ENCODE data around the gene ITFG2. TPM values are rescaled to one million over a fixed set of nuclear protein-coding genes. Genes with fewer than 3 reads are reported as not detected.

The ITFG2 gene
- polyA plus RNA-seq, 1 donor, result 42.7 TPM

DNA sequence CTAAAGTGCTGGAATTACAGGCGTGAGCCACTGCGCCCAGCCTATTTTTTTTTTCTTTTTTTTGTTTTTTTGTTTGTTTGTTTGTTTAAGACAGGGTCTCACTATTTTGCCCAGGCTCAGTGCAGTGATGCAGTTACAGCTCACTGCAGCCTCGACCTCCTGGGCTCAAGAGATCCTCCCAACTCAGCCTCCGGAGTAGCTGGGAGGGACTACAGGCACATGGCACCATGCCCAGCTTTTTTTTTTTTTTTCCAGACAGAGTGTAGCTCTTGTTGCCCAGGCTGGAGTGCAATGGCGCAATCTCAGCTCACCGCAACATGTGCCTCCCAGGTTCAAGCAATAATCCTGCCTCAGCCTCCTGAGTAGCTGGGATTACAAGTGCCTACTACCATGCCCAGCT, 5.8 kb upstream of the ITFG2 start:
- H3K36me3 ChIP-seq (ENCODE audit: control insufficient read depth, insufficient read depth, low read length), result peaks cover 27% of the 10 kb centered on the region
- no peak for DNase-seq
- no CpG with 5 or more reads among the region's 6 CpGs for WGBS (ENCODE audit: insufficient coverage, low lambda C conversion rate)
- H3K27ac ChIP-seq (ENCODE audit: low read length), result no peak overlapping the region
- no peak overlapping the region for H3K4me3 ChIP-seq (ENCODE audit: low read length)
- peaks cover 3% of the 10 kb centered on the region for H3K4me1 ChIP-seq (ENCODE audit: control insufficient read depth, insufficient read depth, low read length)
- H3K27me3 ChIP-seq (ENCODE audit: control insufficient read depth, insufficient read depth, low read length), result no peaks in the 10 kb centered on the region
- H3K9me3 ChIP-seq (ENCODE audit: control insufficient read depth, low read depth, low read length), result no peaks in the 10 kb centered on the region

DNA sequence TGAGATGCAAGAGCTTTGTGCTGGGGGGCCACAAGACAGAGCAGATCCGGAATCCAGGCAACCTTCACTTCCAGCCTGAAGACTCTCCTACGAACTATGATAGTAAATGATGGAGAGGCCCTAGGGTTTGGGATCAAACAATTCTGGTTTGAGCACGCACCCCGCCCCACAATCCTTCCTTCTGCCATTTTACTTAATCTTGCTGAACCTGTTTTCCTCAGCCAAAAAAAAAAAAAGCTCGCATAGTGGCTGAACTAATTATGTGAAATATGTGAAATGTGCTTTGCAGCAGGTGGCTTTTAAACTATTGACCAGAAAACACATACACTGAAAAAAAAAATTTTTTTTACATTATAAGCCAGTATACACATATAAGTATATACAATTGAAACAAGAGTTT, 667 bp upstream of the ITFG2 start:
- H3K9me3 ChIP-seq (ENCODE audit: control insufficient read depth, low read depth, low read length), result no peaks in the 10 kb centered on the region
- no peaks in the 10 kb centered on the region for H3K4me1 ChIP-seq (ENCODE audit: control insufficient read depth, insufficient read depth, low read length)
- no CpG with 5 or more reads among the region's 5 CpGs for WGBS (ENCODE audit: insufficient coverage, low lambda C conversion rate)
- DNase-seq, result peak in 1 of 2 donors; percentile 28
- H3K36me3 ChIP-seq (ENCODE audit: control insufficient read depth, insufficient read depth, low read length), result peaks cover 7% of the 10 kb centered on the region
- no peaks in the 10 kb centered on the region for H3K27me3 ChIP-seq (ENCODE audit: control insufficient read depth, insufficient read depth, low read length)
- peak overlapping the region; percentile 35 for H3K27ac ChIP-seq (ENCODE audit: low read length)
- H3K4me3 ChIP-seq (ENCODE audit: low read length), result peak overlapping the region; percentile 59

DNA sequence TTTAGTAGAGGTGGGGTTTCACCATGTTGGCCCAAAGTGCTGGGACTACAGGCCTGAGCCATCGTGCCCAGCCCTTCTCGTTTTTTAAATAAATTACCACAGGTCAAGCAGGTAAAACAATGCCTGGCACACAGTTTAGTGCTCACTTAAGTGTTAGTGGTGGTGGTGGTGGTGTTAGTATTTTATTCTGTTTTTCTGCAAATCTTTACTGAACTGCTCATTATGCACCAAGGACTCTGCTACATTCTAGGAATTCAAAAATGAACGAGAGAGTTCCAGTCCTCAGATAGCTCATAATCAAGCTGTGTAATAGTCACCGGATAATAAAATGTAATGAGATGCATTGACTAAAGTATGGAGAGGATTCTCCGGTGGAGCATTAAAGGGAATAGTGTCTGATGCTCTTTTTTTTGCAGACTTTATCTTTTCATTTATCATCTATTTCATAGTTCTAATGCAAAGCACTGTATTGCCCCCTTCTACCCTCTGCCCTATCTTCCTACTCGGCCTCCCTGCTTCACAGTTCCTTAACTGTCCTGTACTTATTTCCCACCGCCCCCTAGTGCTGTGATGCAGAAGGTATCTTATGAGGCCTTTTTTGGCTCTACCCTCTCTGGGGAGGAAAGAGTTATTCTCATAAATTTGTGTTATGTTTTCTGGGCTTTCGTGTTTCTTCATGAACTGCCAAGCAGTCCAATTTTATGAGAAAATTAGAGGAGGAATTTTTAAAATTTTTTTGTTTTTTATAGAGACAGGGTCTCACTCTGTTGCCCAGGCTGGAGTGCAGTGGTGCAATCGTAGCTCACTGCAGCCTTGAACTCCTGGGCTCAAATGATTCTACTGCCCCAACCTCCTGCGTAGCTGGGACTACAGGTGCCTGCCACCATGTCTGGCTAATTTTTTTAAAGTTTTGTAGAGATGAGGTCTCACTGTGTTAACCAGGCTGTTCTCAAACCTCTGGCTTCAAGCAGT, 1.0 kb downstream of the ITFG2 start:
- 0% methylated on average over 2 of the region's 10 CpGs for WGBS (ENCODE audit: insufficient coverage, low lambda C conversion rate)
- peak overlapping the region; percentile 59 for H3K4me3 ChIP-seq (ENCODE audit: low read length)

DNA sequence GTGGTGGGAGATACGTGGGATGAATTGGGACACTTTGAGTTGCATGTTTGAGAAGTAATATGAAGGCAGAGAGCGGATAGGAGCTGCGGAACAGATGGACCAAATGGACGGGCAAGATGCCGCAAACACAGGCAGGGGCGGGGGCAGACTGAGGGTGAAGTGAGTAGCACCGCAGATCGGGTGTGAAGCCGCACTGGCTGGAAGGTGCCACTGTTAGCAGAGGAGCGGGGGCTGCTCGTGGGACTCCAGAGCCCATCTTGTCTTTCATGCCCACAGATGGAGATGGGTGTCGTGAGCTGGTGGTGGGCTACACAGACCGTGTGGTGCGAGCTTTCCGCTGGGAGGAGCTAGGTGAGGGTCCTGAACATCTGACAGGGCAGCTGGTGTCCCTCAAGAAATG, 7.3 kb downstream of the ITFG2 start:
- Histone ChIP-seq H3K27ac (ENCODE audit: low read length) (no peak overlapping the region), H3K36me3 (ENCODE audit: control insufficient read depth, insufficient read depth, low read length) (peaks cover 80% of the 10 kb centered on the region), H3K4me3 (ENCODE audit: low read length) (no peak overlapping the region), H3K4me1 (ENCODE audit: control insufficient read depth, insufficient read depth, low read length) (no peaks in the 10 kb centered on the region), H3K27me3 (ENCODE audit: control insufficient read depth, insufficient read depth, low read length) (no peaks in the 10 kb centered on the region), H3K9me3 (ENCODE audit: control insufficient read depth, low read depth, low read length) (no peaks in the 10 kb centered on the region)
- WGBS (ENCODE audit: insufficient coverage, low lambda C conversion rate), result 90% methylated on average over 2 of the region's 15 CpGs
- no peak for DNase-seq

More for the DNA sequence above, 1.0 kb downstream of the ITFG2 start:
- Histone ChIP-seq H3K36me3 (ENCODE audit: control insufficient read depth, insufficient read depth, low read length) (peaks cover 23% of the 10 kb centered on the region), H3K27me3 (ENCODE audit: control insufficient read depth, insufficient read depth, low read length) (no peaks in the 10 kb centered on the region), H3K9me3 (ENCODE audit: control insufficient read depth, low read depth, low read length) (no peaks in the 10 kb centered on the region), H3K4me1 (ENCODE audit: control insufficient read depth, insufficient read depth, low read length) (no peaks in the 10 kb centered on the region), H3K27ac (ENCODE audit: low read length) (peak overlapping the region; percentile 86)
- peak; percentile 47 to 55 for DNase-seq

DNA sequence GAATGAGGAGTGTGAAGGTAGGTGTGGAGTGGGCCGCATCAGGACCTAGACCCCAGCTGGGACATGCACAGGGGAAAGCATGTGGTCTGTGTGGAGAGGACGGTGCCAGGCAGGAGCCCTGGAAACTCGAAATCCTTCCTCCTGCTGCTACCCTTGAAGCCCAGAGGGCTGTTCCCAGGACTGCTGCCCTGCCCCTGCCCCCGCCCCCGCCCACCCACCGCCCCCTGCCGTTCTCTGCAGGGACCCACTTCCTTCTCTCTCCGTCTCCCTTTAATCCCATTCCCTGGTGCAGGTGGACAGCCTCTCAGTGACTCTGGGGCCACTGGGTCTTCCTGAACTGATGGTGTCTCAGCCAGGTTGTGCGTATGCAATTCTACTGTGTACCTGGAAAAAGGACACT, 8.0 kb downstream of the ITFG2 start:
- H3K27me3 ChIP-seq (ENCODE audit: control insufficient read depth, insufficient read depth, low read length), result no peaks in the 10 kb centered on the region
- H3K9me3 ChIP-seq (ENCODE audit: control insufficient read depth, low read depth, low read length), result no peaks in the 10 kb centered on the region
- WGBS (ENCODE audit: insufficient coverage, low lambda C conversion rate), result no CpG with 5 or more reads among the region's 9 CpGs
- H3K4me3 ChIP-seq (ENCODE audit: low read length), result no peak overlapping the region
- H3K36me3 ChIP-seq (ENCODE audit: control insufficient read depth, insufficient read depth, low read length), result peaks cover 81% of the 10 kb centered on the region
- H3K27ac ChIP-seq (ENCODE audit: low read length), result no peak overlapping the region
- DNase-seq, result no peak
- H3K4me1 ChIP-seq (ENCODE audit: control insufficient read depth, insufficient read depth, low read length), result no peaks in the 10 kb centered on the region

DNA sequence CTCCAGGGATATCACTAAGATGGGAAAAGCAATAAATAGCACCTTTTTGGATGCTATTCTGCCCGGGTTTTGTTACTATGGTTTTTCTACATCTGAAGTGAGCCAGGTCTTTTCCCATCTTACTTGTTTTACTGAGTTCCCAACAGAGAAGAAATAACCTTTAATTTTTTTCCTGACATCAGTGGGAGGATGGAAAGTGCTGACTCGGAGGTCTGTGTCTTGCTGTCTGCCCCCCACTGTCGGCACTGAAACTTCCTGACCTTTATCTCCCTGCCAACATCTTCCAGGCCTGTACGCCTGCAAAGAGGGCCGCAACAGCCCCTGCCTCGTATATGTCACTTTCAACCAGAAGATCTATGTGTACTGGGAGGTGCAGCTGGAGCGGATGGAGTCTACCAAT, 11.0 kb downstream of the ITFG2 start:
- H3K9me3 ChIP-seq (ENCODE audit: control insufficient read depth, low read depth, low read length), result no peaks in the 10 kb centered on the region
- H3K36me3 ChIP-seq (ENCODE audit: control insufficient read depth, insufficient read depth, low read length), result peaks cover 93% of the 10 kb centered on the region
- H3K27ac ChIP-seq (ENCODE audit: low read length), result no peak overlapping the region
- H3K27me3 ChIP-seq (ENCODE audit: control insufficient read depth, insufficient read depth, low read length), result no peaks in the 10 kb centered on the region
- no peak overlapping the region for H3K4me3 ChIP-seq (ENCODE audit: low read length)
- no peak for DNase-seq
- no peaks in the 10 kb centered on the region for H3K4me1 ChIP-seq (ENCODE audit: control insufficient read depth, insufficient read depth, low read length)
- WGBS (ENCODE audit: insufficient coverage, low lambda C conversion rate), result no CpG with 5 or more reads among the region's 7 CpGs

DNA sequence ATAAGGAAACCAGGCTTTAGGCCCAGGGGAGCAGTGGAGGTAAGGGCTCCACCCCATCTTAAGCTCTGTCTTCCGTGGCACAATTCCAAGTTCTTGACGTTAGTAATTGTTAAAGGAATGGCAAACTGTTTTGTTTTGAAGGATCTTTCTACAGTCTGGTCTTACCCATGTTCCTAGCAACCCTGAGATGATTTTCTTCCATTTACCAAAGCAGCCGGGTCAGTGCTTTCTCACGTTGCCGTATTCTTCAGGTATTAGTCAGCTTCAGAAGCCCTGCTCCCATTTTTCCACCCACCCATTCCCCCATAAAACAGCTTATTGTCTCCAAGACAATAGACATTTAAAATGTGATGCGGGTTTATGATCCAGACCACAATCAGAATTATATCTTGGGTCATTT, 12.1 kb downstream of the ITFG2 start:
- no peak for DNase-seq
- Histone ChIP-seq H3K9me3 (ENCODE audit: control insufficient read depth, low read depth, low read length) (no peaks in the 10 kb centered on the region), H3K36me3 (ENCODE audit: control insufficient read depth, insufficient read depth, low read length) (peaks cover 89% of the 10 kb centered on the region), H3K27ac (ENCODE audit: low read length) (no peak overlapping the region), H3K4me1 (ENCODE audit: control insufficient read depth, insufficient read depth, low read length) (no peaks in the 10 kb centered on the region), H3K4me3 (ENCODE audit: low read length) (no peak overlapping the region), H3K27me3 (ENCODE audit: control insufficient read depth, insufficient read depth, low read length) (no peaks in the 10 kb centered on the region)
- 100% methylated on average over 3 of the region's 6 CpGs for WGBS (ENCODE audit: insufficient coverage, low lambda C conversion rate)

DNA sequence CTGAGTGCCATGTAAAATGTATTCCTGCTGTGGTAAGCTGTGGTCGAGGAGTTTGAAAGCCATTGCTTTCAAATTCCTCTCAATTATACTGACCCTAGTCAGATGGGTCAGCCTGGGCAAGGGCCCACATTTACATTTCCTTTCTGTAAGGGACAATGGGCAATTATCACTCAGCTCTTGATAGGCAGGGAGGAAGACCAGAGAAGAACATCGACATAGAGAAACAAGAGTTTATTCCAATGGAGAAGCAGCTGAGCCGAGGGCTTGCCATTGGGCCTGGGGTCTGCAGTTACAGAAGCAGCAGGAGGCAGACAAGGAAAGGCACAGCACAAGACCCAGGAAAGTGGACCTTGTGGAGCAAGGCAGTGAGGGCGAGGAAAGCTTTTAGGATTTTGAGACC, 12.7 kb downstream of the ITFG2 start:
- peaks cover 86% of the 10 kb centered on the region for H3K36me3 ChIP-seq (ENCODE audit: control insufficient read depth, insufficient read depth, low read length)
- no CpG with 5 or more reads among the region's 4 CpGs for WGBS (ENCODE audit: insufficient coverage, low lambda C conversion rate)
- H3K27me3 ChIP-seq (ENCODE audit: control insufficient read depth, insufficient read depth, low read length), result no peaks in the 10 kb centered on the region
- no peak overlapping the region for H3K4me3 ChIP-seq (ENCODE audit: low read length)
- no peaks in the 10 kb centered on the region for H3K9me3 ChIP-seq (ENCODE audit: control insufficient read depth, low read depth, low read length)
- no peaks in the 10 kb centered on the region for H3K4me1 ChIP-seq (ENCODE audit: control insufficient read depth, insufficient read depth, low read length)
- no peak overlapping the region for H3K27ac ChIP-seq (ENCODE audit: low read length)
- no peak for DNase-seq

DNA sequence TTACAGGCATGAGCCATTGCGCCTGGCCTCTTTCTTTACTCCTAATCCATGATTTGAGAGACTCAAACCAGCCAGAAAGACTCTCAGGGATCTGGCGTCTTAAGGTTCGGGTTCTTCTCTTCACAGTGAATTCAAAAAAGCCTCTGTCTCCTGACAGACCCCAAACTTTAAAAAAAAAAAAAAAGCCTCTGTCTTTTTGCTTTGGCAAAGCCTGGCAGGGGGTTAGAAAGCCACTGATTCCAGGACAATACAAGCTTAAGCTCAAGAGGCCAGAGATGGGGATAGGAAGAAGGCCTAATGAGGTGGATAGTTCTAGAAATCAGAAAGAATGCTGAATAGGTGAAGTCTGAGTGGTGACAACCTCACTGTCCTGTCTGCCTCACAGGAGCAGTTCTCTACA, 13.6 kb downstream of the ITFG2 start:
- no peaks in the 10 kb centered on the region for H3K9me3 ChIP-seq (ENCODE audit: control insufficient read depth, low read depth, low read length)
- no peaks in the 10 kb centered on the region for H3K27me3 ChIP-seq (ENCODE audit: control insufficient read depth, insufficient read depth, low read length)
- WGBS (ENCODE audit: insufficient coverage, low lambda C conversion rate), result no CpG with 5 or more reads among the region's 3 CpGs
- H3K27ac ChIP-seq (ENCODE audit: low read length), result no peak overlapping the region
- H3K4me3 ChIP-seq (ENCODE audit: low read length), result no peak overlapping the region
- H3K4me1 ChIP-seq (ENCODE audit: control insufficient read depth, insufficient read depth, low read length), result no peaks in the 10 kb centered on the region
- H3K36me3 ChIP-seq (ENCODE audit: control insufficient read depth, insufficient read depth, low read length), result peaks cover 84% of the 10 kb centered on the region
- DNase-seq, result no peak

DNA sequence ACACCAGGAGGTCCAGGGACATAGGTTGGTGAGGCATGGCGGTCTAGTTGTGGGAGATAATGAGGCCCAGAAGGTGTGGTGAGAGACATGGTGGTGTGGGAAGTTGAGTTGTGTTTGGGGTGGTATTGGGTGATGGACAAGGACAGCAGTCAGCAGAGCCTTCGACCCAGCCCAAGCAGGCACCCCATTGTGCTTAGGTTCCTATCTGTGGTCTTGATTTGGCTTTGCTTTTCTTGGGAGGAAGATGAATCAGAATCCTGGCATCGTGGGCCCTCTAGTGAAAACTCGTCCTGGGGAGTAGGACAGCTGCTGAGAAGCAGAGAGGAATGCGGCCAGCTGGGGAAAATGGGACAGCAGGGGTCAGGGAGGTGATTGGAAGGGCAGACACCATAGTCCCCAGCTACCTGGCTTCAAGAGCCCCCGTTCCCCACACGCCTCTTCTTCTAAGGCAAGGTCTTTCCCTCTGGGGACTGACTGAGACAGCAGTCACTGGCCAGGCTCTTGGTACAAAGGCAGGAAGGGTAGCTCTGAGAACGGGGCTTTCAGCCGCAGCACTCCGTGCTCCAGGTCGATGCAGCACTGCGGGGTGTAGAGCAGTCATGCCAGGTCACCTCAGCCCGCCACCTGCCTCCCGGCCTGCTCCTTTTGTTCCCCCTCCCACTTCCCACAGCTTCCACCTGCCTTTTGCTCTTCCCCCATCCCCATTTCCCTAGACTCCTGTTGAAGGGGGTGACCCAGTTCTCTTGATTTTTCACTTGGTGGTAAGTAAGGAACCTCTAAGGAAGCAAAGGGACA, 14.4 kb downstream of the ITFG2 start:
- Histone ChIP-seq H3K9me3 (ENCODE audit: control insufficient read depth, low read depth, low read length) (no peaks in the 10 kb centered on the region), H3K36me3 (ENCODE audit: control insufficient read depth, insufficient read depth, low read length) (peaks cover 79% of the 10 kb centered on the region), H3K4me1 (ENCODE audit: control insufficient read depth, insufficient read depth, low read length) (no peaks in the 10 kb centered on the region), H3K27ac (ENCODE audit: low read length) (no peak overlapping the region), H3K4me3 (ENCODE audit: low read length) (no peak overlapping the region), H3K27me3 (ENCODE audit: control insufficient read depth, insufficient read depth, low read length) (no peaks in the 10 kb centered on the region)
- WGBS (ENCODE audit: insufficient coverage, low lambda C conversion rate), result no CpG with 5 or more reads among the region's 14 CpGs
- no peak for DNase-seq
